ENCODE results near the gene TBK1.
A peak's percentile ranks its signal among the peaks of the same experiment; 100 is the strongest.
"Not testable (repeated sequence)": the region's sequence is repeated elsewhere in the genome, so short reads cannot be mapped to it uniquely, and the experiment has no call there.

TBK1 gene

GRCh38 chr12:64522807-64523206 is 70.9 kb downstream of the TBK1 start:
- DNase-seq (ENCODE audit: low read depth), result no peak
- TF ChIP-seq CTCF (IDR thresholded peaks at IDR 0.05; ENCODE audit: control insufficient read depth, insufficient read depth, low read depth, low read length, missing control alignments), result no peak
- H3K4me3 ChIP-seq (ENCODE audit: control insufficient read depth, low read depth, low read length), result no peak overlapping the region

- not testable (repeated sequence) for H3K4me3 ChIP-seq (ENCODE audit: control insufficient read depth, low read depth, low read length)
- DNase-seq (ENCODE audit: low read depth), result peak; percentile 62
Observed at GRCh38 chr12:64523565-64524444, 71.9 kb downstream of the TBK1 start.

DNA sequence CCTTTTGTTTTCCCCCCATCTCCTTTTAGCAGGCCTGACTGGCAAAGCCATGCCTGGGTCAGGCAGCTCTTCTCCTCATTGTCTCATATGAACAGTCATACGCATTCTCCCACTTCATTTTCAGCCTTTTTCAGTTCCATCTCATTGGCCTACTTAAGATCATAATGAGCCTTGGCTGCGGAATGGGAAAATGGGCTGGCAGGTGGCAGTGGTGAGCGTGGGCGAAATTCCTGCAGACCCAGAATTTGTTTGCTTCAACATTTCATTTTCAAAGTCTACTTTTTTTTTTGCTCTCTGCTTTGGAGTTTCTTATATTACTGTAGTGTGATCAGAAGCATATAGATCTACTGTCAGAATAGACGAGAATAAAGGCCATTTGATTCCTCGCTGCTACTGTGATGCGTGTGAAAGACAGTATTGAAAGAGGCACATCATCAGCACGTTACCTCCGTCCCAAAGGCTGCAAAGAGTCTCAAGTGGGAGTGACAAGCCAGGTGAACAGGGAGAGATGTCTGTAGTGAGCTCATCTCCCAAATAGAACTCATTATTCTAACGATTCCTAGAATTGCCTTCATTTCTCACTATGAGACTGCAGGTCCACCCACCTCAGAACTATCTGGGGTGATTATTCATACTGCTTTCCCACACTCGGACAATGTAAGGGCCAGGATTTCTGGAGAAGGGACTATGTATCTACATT is 73.7 kb downstream of the TBK1 start:
- TF ChIP-seq CTCF (IDR thresholded peaks at IDR 0.05; ENCODE audit: control insufficient read depth, insufficient read depth, low read depth, low read length, missing control alignments), result no peak
- DNase-seq (ENCODE audit: low read depth), result no peak
- no peak overlapping the region for H3K4me3 ChIP-seq (ENCODE audit: control insufficient read depth, low read depth, low read length)

GRCh38 chr12:64526859-64527258 is 74.9 kb downstream of the TBK1 start:
- no peak for DNase-seq (ENCODE audit: low read depth)
- H3K4me3 ChIP-seq (ENCODE audit: control insufficient read depth, low read depth, low read length), result no peak overlapping the region
- no peak for TF ChIP-seq CTCF (IDR thresholded peaks at IDR 0.05; ENCODE audit: control insufficient read depth, insufficient read depth, low read depth, low read length, missing control alignments)

DNA sequence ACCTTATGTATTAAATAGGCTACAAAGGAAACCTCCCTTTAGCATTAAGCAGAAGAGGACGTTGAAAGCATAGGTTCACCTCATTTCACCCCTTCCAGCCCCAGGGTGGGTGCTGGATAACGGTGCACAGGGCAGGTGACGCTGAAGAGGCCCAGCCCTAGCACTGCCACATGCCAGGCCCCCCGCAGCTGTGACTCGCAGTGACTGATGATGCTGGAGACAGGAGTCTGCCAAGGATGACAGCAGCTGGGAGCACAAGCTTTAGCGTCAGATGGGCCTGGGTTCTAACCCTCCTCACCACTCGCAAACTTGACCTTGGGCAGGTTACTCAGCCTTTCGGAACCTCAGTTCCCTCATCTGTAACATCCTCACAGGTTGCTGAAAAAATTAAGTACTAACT is 76.7 kb downstream of the TBK1 start:
- DNase-seq (ENCODE audit: low read depth), result no peak
- no peak overlapping the region for H3K4me3 ChIP-seq (ENCODE audit: control insufficient read depth, low read depth, low read length)
- no peak for TF ChIP-seq CTCF (IDR thresholded peaks at IDR 0.05; ENCODE audit: control insufficient read depth, insufficient read depth, low read depth, low read length, missing control alignments)

GRCh38 chr12:64530566-64530965 is 78.6 kb downstream of the TBK1 start:
- no peak for DNase-seq (ENCODE audit: low read depth)
- TF ChIP-seq CTCF (IDR thresholded peaks at IDR 0.05; ENCODE audit: control insufficient read depth, insufficient read depth, low read depth, low read length, missing control alignments), result no peak
- H3K4me3 ChIP-seq (ENCODE audit: control insufficient read depth, low read depth, low read length), result no peak overlapping the region

- no peak for TF ChIP-seq CTCF (IDR thresholded peaks at IDR 0.05; ENCODE audit: control insufficient read depth, insufficient read depth, low read depth, low read length, missing control alignments)
- H3K4me3 ChIP-seq (ENCODE audit: control insufficient read depth, low read depth, low read length), result no peak overlapping the region
- no peak for DNase-seq (ENCODE audit: low read depth)
Observed at GRCh38 chr12:64531665-64532334, 79.9 kb downstream of the TBK1 start.

All from AG09309 (cell line).